Measurements from ENCODE around the gene CMSS1. TPM values are rescaled to one million over a fixed set of nuclear protein-coding genes. Genes with fewer than 3 reads are reported as not detected.

CMSS1 gene
- total RNA-seq, 1 experiment from 2014 or later, result 117 TPM

DNA sequence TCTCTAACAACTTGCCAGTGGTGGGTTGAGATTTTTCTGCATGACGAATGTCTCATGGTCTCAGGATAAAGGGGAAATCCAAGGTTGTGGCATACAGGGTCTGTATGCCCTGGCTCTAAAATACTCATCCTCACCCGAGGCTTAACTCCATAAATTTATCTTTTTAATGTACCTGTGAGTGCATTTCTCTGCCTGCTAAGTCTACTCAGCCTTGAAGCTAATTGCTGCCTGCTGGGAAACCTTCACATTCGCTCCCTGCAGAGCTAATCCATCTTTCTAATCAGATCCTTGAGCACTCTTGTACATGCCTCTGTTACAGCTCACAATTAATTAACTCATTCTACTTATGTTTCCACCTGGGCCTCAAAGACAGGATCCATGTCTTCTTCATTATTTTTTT lies 93.8 kb downstream of the CMSS1 start:
- no peak for DNase-seq (ENCODE audit: unreplicated experiment)
- H3K9me3 Mint-ChIP-seq (ENCODE audit: unreplicated experiment), result no peaks in the 10 kb centered on the region
- no peak overlapping the region for H3K4me3 Mint-ChIP-seq (ENCODE audit: unreplicated experiment)
- intact Hi-C loops (cut with micrococcal nuclease), result no loop called here
- no TSS peak for BruUV-seq (replicated peaks)
- no peak for TF ChIP-seq CTCF (IDR thresholded peaks at IDR 0.05; ENCODE audit: unreplicated experiment)
- H3K36me3 Mint-ChIP-seq (ENCODE audit: insufficient read depth, unreplicated experiment), result peaks cover 5% of the 10 kb centered on the region
- H3K27me3 Mint-ChIP-seq (ENCODE audit: insufficient read depth, unreplicated experiment), result no peaks in the 10 kb centered on the region
- H3K27ac Mint-ChIP-seq (ENCODE audit: low read depth, unreplicated experiment), result peak overlapping the region; percentile 78
- H3K4me1 Mint-ChIP-seq (ENCODE audit: insufficient read depth, unreplicated experiment), result peaks cover 29% of the 10 kb centered on the region
- POLR2A ChIA-PET, result interaction anchor here (0.7 to 1.9 kb wide), 5 partner anchors 8 to 862 kb away, joined by 3 to 8 read pairs (median 3); no protein-coding TSS in a partner anchor
- CTCF ChIA-PET, result no interaction called here

DNA sequence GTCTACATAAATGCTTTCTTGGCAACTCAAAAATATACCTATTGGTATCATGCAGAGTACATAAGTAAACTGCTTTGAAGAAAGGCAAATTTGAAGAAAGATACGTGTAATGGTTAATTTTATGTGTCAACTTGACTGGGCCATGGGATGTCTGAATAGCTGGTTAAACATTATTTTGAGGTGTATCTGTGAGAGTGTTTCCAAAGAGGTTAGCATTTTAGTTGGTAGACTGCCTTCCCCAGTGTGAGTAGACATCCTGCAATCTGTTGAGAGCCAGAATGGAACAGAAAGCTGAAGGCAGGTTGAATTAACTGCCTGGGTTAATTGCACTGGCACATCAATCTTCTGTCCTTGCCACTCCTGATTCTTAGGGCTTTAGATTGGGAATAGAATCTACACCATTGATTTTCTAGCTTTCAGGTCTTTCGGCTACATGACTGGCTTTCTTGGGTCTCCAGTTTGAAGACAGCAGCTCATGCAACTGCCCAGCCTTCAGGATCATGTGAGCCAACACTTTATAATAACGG lies 98.3 kb downstream of the CMSS1 start:
- no peak for TF ChIP-seq CTCF (IDR thresholded peaks at IDR 0.05; ENCODE audit: unreplicated experiment)
- intact Hi-C loops (cut with micrococcal nuclease), result no loop called here
- DNase-seq (ENCODE audit: unreplicated experiment), result no peak
- Mint-ChIP-seq H3K27me3 (ENCODE audit: insufficient read depth, unreplicated experiment) (no peaks in the 10 kb centered on the region), H3K27ac (ENCODE audit: low read depth, unreplicated experiment) (no peak overlapping the region), H3K4me1 (ENCODE audit: insufficient read depth, unreplicated experiment) (peaks cover 29% of the 10 kb centered on the region), H3K36me3 (ENCODE audit: insufficient read depth, unreplicated experiment) (no peaks in the 10 kb centered on the region), H3K4me3 (ENCODE audit: unreplicated experiment) (no peak overlapping the region), H3K9me3 (ENCODE audit: unreplicated experiment) (no peaks in the 10 kb centered on the region)
- no TSS peak for BruUV-seq (replicated peaks)
- ChIA-PET CTCF (interaction anchor here (0.9 kb wide), 1 partner anchor 9 kb away, joined by 3 read pairs; no protein-coding TSS in a partner anchor), POLR2A (interaction anchor here (0.6 to 2.7 kb wide), 2 partner anchors 10 to 434 kb away, joined by 3 to 10 read pairs; no protein-coding TSS in a partner anchor)

DNA sequence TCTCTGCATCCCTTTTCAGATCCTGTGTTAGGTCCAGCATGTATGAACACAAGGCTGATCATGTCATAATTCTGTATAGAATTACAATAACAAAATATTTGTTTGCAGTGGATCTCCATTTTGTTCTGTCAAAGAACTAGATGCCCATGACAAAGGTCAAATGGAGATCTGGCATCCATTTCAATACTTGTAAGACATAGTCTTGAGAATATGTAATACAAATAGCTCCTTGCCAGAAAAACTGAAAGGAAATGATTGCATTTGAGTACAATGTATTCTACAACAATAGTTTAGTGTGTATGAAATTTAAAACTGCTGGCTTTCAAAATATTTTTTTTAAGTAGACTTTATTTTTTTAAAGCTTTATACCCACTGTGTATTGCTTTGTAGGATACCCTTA lies 101.1 kb downstream of the CMSS1 start:
- no peak for DNase-seq (ENCODE audit: unreplicated experiment)
- H3K27me3 Mint-ChIP-seq (ENCODE audit: insufficient read depth, unreplicated experiment), result no peaks in the 10 kb centered on the region
- no peaks in the 10 kb centered on the region for H3K9me3 Mint-ChIP-seq (ENCODE audit: unreplicated experiment)
- H3K36me3 Mint-ChIP-seq (ENCODE audit: insufficient read depth, unreplicated experiment), result no peaks in the 10 kb centered on the region
- H3K27ac Mint-ChIP-seq (ENCODE audit: low read depth, unreplicated experiment), result no peak overlapping the region
- no peak for TF ChIP-seq CTCF (IDR thresholded peaks at IDR 0.05; ENCODE audit: unreplicated experiment)
- no TSS peak for BruUV-seq (replicated peaks)
- CTCF ChIA-PET, result interaction anchor here (0.7 to 1.5 kb wide), 4 partner anchors 8 to 76 kb away, joined by 3 read pairs; no protein-coding TSS in a partner anchor
- POLR2A ChIA-PET, result interaction anchor here (1.6 to 2.1 kb wide), 3 partner anchors 9 to 17 kb away, joined by 3 to 7 read pairs (median 6); no protein-coding TSS in a partner anchor
- peaks cover 25% of the 10 kb centered on the region for H3K4me1 Mint-ChIP-seq (ENCODE audit: insufficient read depth, unreplicated experiment)
- intact Hi-C loops (cut with micrococcal nuclease), result no loop called here
- no peak overlapping the region for H3K4me3 Mint-ChIP-seq (ENCODE audit: unreplicated experiment)

GRCh38 chr3:99919694-99920093 lies 102.0 kb downstream of the CMSS1 start:
- H3K27ac Mint-ChIP-seq (ENCODE audit: low read depth, unreplicated experiment), result peak overlapping the region; percentile 85
- H3K36me3 Mint-ChIP-seq (ENCODE audit: insufficient read depth, unreplicated experiment), result no peaks in the 10 kb centered on the region
- DNase-seq (ENCODE audit: unreplicated experiment), result no peak
- peaks cover 19% of the 10 kb centered on the region for H3K4me1 Mint-ChIP-seq (ENCODE audit: insufficient read depth, unreplicated experiment)
- CTCF ChIA-PET, result interaction anchor here (0.9 to 1.5 kb wide), 2 partner anchors 24 to 33 kb away, joined by 3 read pairs; no protein-coding TSS in a partner anchor
- no peak overlapping the region for H3K4me3 Mint-ChIP-seq (ENCODE audit: unreplicated experiment)
- no peaks in the 10 kb centered on the region for H3K9me3 Mint-ChIP-seq (ENCODE audit: unreplicated experiment)
- H3K27me3 Mint-ChIP-seq (ENCODE audit: insufficient read depth, unreplicated experiment), result no peaks in the 10 kb centered on the region
- no peak for TF ChIP-seq CTCF (IDR thresholded peaks at IDR 0.05; ENCODE audit: unreplicated experiment)
- BruUV-seq (replicated peaks), result no TSS peak
- POLR2A ChIA-PET, result interaction anchor here (1.1 to 2.1 kb wide), 7 partner anchors 8 to 60 kb away, joined by 3 to 10 read pairs (median 6); no protein-coding TSS in a partner anchor
- intact Hi-C loops (cut with micrococcal nuclease), result loop anchor here (5.0 kb wide), 1 partner anchor 72 kb away; no protein-coding TSS in a partner anchor

Data from MCF 10A (cell line).